Measurements from ENCODE around the gene PHETA2.

DNA sequence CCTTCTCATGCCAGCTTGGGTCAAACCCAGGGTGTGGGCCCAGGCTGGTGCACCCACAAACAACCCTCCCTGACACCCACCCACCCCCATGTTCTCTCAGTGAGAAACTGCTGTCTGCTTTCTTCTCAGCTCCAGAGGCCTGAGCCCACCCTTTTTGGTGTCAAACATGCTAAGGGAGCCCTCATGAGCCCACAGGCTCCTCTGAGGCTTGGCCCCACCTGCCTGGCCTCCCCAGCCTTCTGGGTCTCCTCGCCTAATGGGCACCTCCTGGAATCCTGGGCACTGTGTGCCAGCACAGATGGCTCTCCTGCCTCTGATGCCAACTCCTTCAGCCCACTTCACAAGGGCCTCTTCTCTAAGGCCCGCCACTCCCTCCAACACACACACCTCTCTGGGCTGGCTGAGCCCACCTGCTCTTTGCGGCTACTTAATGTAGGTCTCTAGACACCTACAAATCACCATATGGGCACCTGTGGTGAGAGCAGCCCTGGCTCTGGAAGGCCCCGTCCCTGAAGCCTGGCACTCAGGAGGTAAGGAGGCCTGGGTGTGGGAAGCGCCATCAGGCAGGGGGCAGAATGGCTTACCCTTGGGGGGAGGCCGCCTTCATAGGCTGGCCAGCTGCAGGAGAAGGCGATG, 7.8 kb upstream of the PHETA2 start:
- TF ChIP-seq, protein P1, sequence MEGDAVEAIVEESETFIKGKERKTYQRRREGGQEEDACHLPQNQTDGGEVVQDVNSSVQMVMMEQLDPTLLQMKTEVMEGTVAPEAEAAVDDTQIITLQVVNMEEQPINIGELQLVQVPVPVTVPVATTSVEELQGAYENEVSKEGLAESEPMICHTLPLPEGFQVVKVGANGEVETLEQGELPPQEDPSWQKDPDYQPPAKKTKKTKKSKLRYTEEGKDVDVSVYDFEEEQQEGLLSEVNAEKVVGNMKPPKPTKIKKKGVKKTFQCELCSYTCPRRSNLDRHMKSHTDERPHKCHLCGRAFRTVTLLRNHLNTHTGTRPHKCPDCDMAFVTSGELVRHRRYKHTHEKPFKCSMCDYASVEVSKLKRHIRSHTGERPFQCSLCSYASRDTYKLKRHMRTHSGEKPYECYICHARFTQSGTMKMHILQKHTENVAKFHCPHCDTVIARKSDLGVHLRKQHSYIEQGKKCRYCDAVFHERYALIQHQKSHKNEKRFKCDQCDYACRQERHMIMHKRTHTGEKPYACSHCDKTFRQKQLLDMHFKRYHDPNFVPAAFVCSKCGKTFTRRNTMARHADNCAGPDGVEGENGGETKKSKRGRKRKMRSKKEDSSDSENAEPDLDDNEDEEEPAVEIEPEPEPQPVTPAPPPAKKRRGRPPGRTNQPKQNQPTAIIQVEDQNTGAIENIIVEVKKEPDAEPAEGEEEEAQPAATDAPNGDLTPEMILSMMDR (IDR thresholded peaks at IDR 0.05 in 8 of 11, conservative IDR thresholded peaks at IDR 0.05 in 3 of 11) = no peak
- no peak for TF ChIP-seq POLR2A (IDR thresholded peaks at IDR 0.05)
- TF ChIP-seq POLR2AphosphoS5 (IDR thresholded peaks at IDR 0.05) = no peak
